Gastroesophageal sphincter (tissue), 3 donors: ENCODE results near the gene FGA.
"Not testable (repeated sequence)": the region's sequence is repeated elsewhere in the genome, so short reads cannot be mapped to it uniquely, and the experiment has no call there.

Experiments used
- CTCF ChIP-seq, 4 experiments: fragments of 200-600 bp in 2 of 4; fragments of 450-650 bp in 2 of 4; sonication (generic) in 1 of 4; IDR thresholded peaks; one replicate each; pipeline ENCODE4 v1.5.1; 2017 to 2019; ENCODE audit warnings: antibody characterized with exemption in 4 of 4, mild to moderate bottlenecking in 2 of 4, moderate library complexity in 2 of 4
- EP300 ChIP-seq: sonication (generic); formaldehyde crosslinking; IDR thresholded peaks from one replicate; pipeline ENCODE4 v1.6.1; 2017; ENCODE audit warnings: antibody characterized with exemption, mild to moderate bottlenecking

GRCh38 chr4:154597281-154597680 lies 6.7 kb upstream of the FGA start:
- TF ChIP-seq CTCF (IDR thresholded peaks at IDR 0.05); EP300: not testable (repeated sequence)
